Osteoblast (primary cell): ENCODE results near the gene DNAJC2. TPM values are rescaled to one million over a fixed set of nuclear protein-coding genes. Genes with fewer than 3 reads are reported as not detected.
A peak's percentile ranks its signal among the peaks of the same experiment; 100 is the strongest.

Experiments
- DNase-seq: peaks from one replicate; pipeline ENCODE4 v3.0.0; 2011; ENCODE audit warnings: low spot score, mixed read lengths; ENCODE audit not compliant: insufficient read length; ENCODE audit errors: missing footprints
- H2AFZ ChIP-seq: 2 replicates; pipeline ENCODE4 v1.6.0; 2011; ENCODE audit warnings: mild to moderate bottlenecking, low read length
- H3K27ac ChIP-seq: 2 replicates; pipeline ENCODE4 v1.5.1; 2011; ENCODE audit warnings: mild to moderate bottlenecking, low read depth, low read length, moderate library complexity
- H3K27me3 ChIP-seq: 2 replicates; pipeline ENCODE4 v1.6.0; 2012; ENCODE audit warnings: mild to moderate bottlenecking, control low read depth, inconsistent platforms, low read length, moderate library complexity; ENCODE audit not compliant: insufficient read depth
- H3K36me3 ChIP-seq: 2 replicates; pipeline ENCODE4 v1.5.1; 2011; ENCODE audit warnings: mild to moderate bottlenecking, low read length, control low read depth, moderate library complexity; ENCODE audit not compliant: insufficient read depth
- H3K4me1 ChIP-seq: 2 replicates; pipeline ENCODE4 v1.5.1; 2011; ENCODE audit warnings: mild to moderate bottlenecking, low read length, control low read depth, moderate library complexity; ENCODE audit not compliant: insufficient read depth
- H3K4me2 ChIP-seq: 2 replicates; pipeline ENCODE4 v1.6.0; 2011; ENCODE audit warnings: mild to moderate bottlenecking, low read length; ENCODE audit not compliant: insufficient read depth
- H3K4me3 ChIP-seq: fragments of 200-600 bp; sonication (generic); 3 replicates; pipeline ENCODE4 v1.5.1; 2012; ENCODE audit warnings: mild to moderate bottlenecking, low read length, inconsistent platforms; ENCODE audit not compliant: insufficient read depth
- H3K79me2 ChIP-seq: 2 replicates; pipeline ENCODE4 v1.6.0; 2012; ENCODE audit warnings: mild to moderate bottlenecking, low read length, control low read depth, inconsistent platforms; ENCODE audit not compliant: insufficient read depth
- H3K9me3 ChIP-seq: 2 replicates; pipeline ENCODE4 v1.5.1; 2011; ENCODE audit warnings: low read depth, low read length, control low read depth
- H4K20me1 ChIP-seq: 2 replicates; pipeline ENCODE4 v1.6.0; 2012; ENCODE audit warnings: mild to moderate bottlenecking, low read length, control low read depth; ENCODE audit not compliant: insufficient read depth
- CTCF ChIP-seq: IDR thresholded peaks from 2 replicates; pipeline ENCODE4 v1.5.1; 2011; ENCODE audit warnings: mild to moderate bottlenecking, low read depth, low read length, moderate library complexity; ENCODE audit errors: extremely low read depth
- total RNA-seq: library from RNA; depleted of rRNA; stranded (reverse); fragments of >200 nt; gene quantifications from 2 replicates; pipeline ENCODE4 v1.2.3, GENCODE V29; 2012

The DNAJC2 gene
- total RNA-seq, 1 donor: 15.9 TPM

- no peak for DNase-seq
- H3K4me2 ChIP-seq: no peak overlapping the region
- H3K27me3 ChIP-seq: peaks cover 12% of the 10 kb centered on the region
- no peaks in the 10 kb centered on the region for H4K20me1 ChIP-seq
- no peaks in the 10 kb centered on the region for H3K4me1 ChIP-seq
- no peak overlapping the region for H3K4me3 ChIP-seq
- no peak for TF ChIP-seq CTCF
- H3K79me2 ChIP-seq: no peaks in the 10 kb centered on the region
- H3K27ac ChIP-seq: no peak overlapping the region
- no peaks in the 10 kb centered on the region for H3K9me3 ChIP-seq
- no peak overlapping the region for H2AFZ ChIP-seq
- no peaks in the 10 kb centered on the region for H3K36me3 ChIP-seq
Observed at GRCh38 chr7:103380395-103381191, 36.0 kb upstream of the DNAJC2 start.

- H2AFZ ChIP-seq: peak overlapping the region; percentile 35
- DNase-seq: no peak
- H3K36me3 ChIP-seq: no peaks in the 10 kb centered on the region
- H3K27me3 ChIP-seq: peaks cover 12% of the 10 kb centered on the region
- no peaks in the 10 kb centered on the region for H3K79me2 ChIP-seq
- H3K27ac ChIP-seq: no peak overlapping the region
- no peak overlapping the region for H3K4me2 ChIP-seq
- H3K9me3 ChIP-seq: no peaks in the 10 kb centered on the region
- H3K4me1 ChIP-seq: no peaks in the 10 kb centered on the region
- no peak for TF ChIP-seq CTCF
- no peaks in the 10 kb centered on the region for H4K20me1 ChIP-seq
- H3K4me3 ChIP-seq: no peak overlapping the region
Observed at GRCh38 chr7:103379270-103379975, 34.9 kb upstream of the DNAJC2 start.

GRCh38 chr7:103373866-103374643 is 29.5 kb upstream of the DNAJC2 start:
- H3K27ac ChIP-seq: no peak overlapping the region
- H3K4me1 ChIP-seq: no peaks in the 10 kb centered on the region
- H3K79me2 ChIP-seq: no peaks in the 10 kb centered on the region
- H3K4me2 ChIP-seq: no peak overlapping the region
- H2AFZ ChIP-seq: no peak overlapping the region
- H3K36me3 ChIP-seq: peaks cover 7% of the 10 kb centered on the region
- no peaks in the 10 kb centered on the region for H4K20me1 ChIP-seq
- H3K4me3 ChIP-seq: no peak overlapping the region
- TF ChIP-seq CTCF: no peak
- no peak for DNase-seq
- H3K27me3 ChIP-seq: peaks cover 9% of the 10 kb centered on the region
- H3K9me3 ChIP-seq: no peaks in the 10 kb centered on the region
